NCI-H82 treated with DMSO at 0.1 percent for 48 hours (cell line): ENCODE data around the gene ACOT7.
"Not testable (repeated sequence)": the region's sequence is repeated elsewhere in the genome, so short reads cannot be mapped to it uniquely, and the experiment has no call there.

Experiments
- DNase-seq: peaks from one replicate; lab custom pipeline; 2025; ENCODE audit not compliant: unreplicated experiment; lab: John Stamatoyannopoulos, UW

ACOT7 gene

GRCh38 chr1:6363085-6363884 lies 30.3 kb downstream of the ACOT7 start:
- not testable (repeated sequence) for DNase-seq

DNA sequence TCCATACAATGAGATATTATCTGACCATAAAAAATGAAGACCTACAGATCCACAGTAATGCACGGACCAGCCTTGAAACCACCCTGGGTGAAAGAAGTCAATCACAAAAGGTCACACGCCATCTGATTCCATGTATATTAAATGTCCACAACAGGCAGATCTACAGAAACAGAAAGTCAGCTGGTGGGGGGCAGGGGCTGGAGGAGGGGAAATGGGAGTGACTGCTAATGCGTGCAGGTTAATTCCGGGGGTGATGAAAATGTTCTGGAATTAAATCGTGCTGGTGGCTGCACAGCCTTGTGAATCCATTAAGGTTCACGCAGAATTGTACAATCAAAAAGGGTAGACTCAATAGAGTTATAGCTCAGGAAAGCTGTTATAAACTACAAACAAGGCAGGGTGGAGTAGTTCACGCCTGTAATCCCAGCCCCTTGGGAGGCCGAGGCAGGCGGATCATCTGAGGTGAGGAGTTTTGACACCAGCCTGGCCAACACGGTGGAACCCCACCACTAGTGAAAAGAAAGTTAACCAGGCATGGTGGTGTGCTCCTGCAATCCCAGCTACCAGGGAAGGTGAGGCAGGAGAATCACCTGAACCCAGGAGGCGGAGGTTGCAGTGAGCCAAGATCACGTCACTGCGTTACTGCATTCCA lies 32.3 kb downstream of the ACOT7 start:
- DNase-seq = no peak

- no peak for DNase-seq
Observed at GRCh38 chr1:6360517-6361070, 33.0 kb downstream of the ACOT7 start.

- no peak for DNase-seq
Observed at GRCh38 chr1:6360117-6360496, 33.5 kb downstream of the ACOT7 start.

- DNase-seq = no peak
Observed at GRCh38 chr1:6359216-6360116, 34.1 kb downstream of the ACOT7 start.

DNA sequence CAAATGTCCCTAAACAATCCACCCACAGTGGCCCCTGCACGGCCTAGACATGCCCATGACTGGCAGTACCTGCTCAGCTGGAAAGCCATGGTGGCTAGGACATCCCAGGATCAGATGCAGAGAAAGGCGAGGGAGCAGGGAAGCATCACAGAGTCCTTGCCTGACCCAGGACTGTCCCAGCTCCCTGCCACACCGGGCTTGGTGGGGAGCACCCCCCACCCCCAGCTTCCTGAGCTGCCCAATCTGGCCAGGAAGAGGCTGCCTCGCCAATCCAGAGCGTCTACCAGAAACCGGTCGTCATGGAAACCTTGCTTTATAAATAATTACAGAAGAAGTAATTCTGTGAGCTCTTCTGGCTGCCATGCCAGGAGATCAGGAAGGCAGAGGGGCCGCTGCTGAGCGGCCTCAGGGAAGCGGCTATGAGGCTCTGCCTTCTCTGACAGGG lies 34.8 kb downstream of the ACOT7 start:
- DNase-seq = no peak

DNA sequence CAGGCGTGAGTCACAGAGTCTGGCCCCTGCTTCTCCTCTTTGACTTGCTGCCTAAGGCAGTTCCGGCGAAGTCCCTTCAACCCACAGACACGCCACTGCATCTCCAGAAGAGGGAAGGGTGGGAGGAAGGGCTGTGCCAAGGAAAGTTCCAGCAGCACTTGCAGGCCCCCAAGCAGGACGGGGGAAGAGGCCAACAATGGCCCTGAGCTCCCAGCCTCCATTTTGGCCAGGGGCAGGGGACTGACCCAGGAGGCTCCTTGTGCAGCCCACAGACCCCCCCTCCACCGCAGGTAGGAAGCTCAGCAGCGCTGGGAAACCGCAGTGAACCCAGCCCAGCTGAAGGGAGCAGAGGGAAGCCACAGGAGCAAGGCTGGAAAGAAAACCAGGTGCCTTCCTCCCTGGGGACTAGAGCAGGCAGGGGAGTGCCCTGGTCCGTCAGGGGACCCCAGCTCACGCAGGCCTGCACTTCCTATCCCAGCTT lies 35.4 kb downstream of the ACOT7 start:
- DNase-seq = no peak

DNA sequence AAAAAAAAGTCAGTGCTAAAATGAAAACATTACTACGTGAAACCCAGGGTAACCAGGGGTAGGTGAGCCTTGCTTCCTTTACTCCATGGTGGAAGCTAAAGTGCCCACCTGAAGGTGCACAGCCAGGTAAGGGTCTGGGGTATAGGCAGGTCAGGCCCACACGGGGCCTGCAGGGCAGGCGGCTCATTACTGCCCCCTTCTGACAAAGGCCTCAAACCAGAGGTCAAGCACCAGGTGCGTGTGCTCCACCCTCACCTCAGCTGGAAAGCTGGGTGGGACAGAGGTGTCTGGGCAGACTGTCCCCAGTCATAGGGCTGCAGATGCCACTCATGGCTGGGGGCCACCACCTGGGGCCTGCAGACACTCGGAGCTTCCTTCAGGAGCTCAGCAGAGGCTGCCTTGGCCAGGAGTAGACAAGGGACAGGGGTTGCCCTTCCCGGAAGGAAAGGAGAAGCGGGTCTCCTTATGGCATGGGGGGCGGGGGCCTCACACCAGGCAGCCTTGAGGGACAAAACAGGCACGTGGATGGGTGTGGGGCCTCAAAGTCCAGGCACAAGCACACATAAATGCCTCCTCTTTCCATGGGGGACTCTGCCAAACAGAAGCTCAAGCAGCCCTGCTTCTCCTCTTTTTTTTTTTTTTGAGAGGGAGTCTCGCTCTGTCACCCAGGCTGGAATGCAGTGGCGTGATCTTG lies 36.2 kb downstream of the ACOT7 start:
- DNase-seq = no peak

DNA sequence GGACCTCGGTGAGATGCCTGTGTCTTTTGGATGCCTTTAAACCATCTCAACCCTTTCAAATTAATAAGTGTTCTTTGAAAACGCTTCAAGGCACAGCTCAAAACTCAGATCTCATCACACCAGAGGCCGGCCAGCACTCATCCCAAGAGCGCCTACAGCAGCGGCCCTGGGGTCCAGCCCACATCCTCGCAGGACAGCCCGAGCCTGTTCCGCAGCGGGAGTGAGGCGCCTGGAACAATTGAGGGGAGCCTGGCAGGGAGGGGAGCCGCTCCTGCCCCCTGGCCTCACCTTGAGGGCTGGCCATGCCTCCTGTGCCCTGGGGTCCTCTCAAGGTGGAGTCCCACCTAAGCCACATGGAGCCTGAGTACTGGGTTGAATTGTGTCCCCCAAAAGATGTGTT lies 37.9 kb downstream of the ACOT7 start:
- no peak for DNase-seq

DNA sequence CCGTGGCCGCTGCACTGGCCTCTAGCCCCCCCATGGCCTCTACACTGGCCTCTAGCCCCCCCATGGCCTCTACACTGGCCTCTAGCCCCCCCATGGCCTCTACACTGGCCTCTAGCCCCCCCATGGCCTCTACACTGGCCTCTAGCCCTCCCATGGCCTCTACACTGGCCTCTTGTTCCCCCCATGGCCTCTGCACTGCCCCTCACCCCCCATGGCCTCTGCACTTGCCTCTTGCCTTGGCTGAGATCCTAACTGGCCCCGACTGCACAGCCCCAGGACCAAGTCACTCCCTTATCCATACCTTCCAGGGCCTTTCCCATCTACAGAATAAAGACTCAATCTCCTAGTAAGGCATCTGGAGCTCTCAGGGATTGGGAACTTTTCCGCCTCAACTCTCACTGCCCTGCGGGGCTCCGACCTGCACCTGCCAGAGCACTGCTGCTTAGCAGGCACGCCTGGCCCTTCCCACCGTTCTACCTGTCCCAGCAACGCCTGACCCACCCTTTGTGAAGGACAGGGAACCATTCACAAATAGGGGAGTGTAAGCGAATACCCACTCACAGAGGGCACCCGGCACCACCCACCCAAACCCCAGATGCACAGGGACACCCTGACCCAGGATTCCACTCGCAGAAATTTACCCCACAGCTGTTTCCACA lies 38.8 kb downstream of the ACOT7 start:
- no peak for DNase-seq

GRCh38 chr1:6353955-6354658 lies 39.5 kb downstream of the ACOT7 start:
- DNase-seq = no peak

- DNase-seq = no peak
Observed at GRCh38 chr1:6353619-6353954, 40.0 kb downstream of the ACOT7 start.

- no peak for DNase-seq
Observed at GRCh38 chr1:6352138-6352563, 41.4 kb downstream of the ACOT7 start.

DNA sequence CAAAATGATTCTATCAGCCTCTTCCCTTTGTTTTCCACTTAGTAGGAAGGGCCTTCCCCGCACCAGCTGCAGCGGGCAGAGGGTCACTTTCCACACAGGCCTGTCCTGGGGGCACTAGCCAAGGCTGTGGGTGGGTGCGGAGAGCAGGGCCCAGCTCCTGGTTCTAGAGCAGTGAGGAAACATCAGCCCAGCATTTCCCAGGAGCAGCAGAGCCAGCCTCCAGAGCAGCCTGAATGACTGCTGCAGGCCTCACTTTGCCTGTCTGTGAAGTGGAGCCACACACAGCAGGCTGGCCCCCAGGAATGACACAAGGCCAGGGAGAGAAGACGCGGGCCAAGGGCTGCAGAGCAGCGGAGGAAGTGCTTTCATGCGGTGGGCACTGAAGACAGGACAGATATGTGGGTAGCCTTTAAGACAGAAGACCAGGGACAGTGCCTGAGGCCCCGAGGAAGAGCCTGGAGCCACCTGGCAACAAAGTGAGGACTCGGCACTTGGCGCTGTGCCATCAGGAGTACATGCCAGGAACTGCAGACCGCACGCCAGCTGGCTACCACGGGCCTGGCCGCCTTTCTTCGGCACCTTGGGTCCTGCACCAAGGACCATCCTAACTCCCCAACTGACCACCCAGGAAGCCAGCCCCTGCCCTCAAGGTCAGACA lies 42.0 kb downstream of the ACOT7 start:
- no peak for DNase-seq

- DNase-seq = no peak
Observed at GRCh38 chr1:6350416-6351088, 43.0 kb downstream of the ACOT7 start.

DNA sequence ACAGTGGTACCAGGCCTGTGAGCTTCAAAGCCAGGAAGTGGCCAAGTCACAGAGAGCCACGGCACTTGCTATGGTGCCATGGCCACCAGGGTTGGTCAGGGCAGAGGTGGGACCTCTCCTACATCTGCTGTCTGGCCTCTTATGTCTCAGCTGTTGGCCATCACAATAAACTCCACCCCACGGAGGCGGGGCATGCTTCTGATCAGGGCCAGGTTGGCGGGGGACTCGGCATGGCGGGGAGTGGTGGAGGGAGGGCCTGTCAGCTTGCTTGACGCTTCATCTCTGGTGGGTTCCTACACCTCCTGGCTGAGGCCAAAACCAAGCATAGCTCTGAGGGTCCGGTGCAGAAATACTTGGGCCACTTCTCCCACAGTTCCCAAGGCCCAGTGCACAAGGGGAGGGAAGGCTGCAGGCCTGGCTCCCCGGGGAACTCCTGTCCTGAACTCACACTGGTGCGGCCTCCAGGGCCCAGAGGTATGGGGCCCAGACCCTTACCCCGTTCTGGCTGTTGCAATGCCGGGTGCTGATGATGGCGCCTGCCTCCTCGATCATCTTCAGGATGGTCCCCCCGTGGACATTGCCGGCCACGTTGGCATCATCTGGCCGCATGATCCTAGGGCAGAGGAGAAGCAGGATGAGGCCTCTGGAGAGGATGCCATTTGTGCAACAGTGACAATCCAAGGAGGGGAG lies 44.2 kb downstream of the ACOT7 start:
- DNase-seq = no peak

DNA sequence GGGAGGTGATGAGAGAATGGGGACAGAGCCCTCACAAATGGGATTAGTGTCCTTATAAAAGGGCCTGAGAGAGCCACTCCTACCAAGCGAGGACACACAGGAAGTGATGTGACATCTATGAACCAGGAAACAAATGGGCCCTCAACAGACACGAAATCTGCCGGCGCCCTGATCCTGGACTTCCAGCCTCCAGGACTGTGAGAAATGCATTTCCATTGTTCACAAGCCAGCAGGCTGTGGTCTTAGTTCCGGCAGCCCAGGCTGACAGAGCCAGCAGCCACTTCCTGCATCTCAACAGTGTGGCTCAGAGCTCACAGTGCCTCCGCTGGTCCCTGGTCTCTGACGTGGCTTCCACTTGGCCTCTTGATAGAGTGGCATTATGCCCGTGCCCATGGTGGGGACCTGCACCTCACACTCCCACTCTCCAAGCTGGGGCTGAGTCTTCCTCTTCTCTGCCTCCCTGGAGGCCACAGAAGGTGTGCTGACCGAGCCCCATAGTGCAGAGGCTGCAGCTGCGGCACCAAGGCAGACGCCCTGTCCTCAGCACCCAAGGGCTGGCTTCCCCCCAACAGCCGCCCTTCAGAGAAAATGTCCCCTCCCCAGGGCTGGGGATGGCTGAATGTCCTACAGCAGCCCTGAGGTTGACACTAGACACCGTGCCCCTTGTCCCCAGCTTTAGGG lies 44.9 kb downstream of the ACOT7 start:
- peak; percentile 83 for DNase-seq
